H1 (cell line): ENCODE results near the gene NOG. TPM values are rescaled to one million over a fixed set of nuclear protein-coding genes. Genes with fewer than 3 reads are reported as not detected.

Experiments used
- CTCF ChIA-PET: fragments of 300-600 bp; sonication (Branson Sonifier 250); formaldehyde crosslinking; loops from one replicate; lab custom pipeline; 2021; ENCODE audit not compliant: partially characterized antibody; lab: Charles Lee
- POLR2A ChIA-PET: fragments of 300-600 bp; sonication (Branson Sonifier 250); formaldehyde crosslinking; loops from one replicate; lab custom pipeline; 2021; ENCODE audit warnings: inconsistent platforms; ENCODE audit not compliant: partially characterized antibody; lab: Charles Lee
- DNase-seq, 2 experiments: peaks; one replicate each; pipeline versions ENCODE4 v3.0.0 to v3.0.0-alpha.2; 2010 to 2022; ENCODE audit warnings: low spot score in 2 of 2, low read depth in 1 of 2, mixed read lengths in 1 of 2
- FAIRE-seq: peaks from 2 replicates; lab custom pipeline; 2011; peaks lifted over from hg19 to GRCh38; lab: Jason Lieb, UNC
- H2AFZ ChIP-seq: 2 replicates; pipeline ENCODE4 v1.8.1; 2012; ENCODE audit warnings: low read length, inconsistent platforms
- H2AK5ac ChIP-seq: 2 replicates; pipeline ENCODE4 v1.6.1; 2013; ENCODE audit warnings: low read depth, low read length
- H2BK120ac ChIP-seq: replicated peaks from 2 replicates; pipeline ENCODE3; 2013; ENCODE audit warnings: low read depth, low read length, inconsistent platforms
- H2BK12ac ChIP-seq: 2 replicates; pipeline ENCODE4 v1.6.1; 2013; ENCODE audit warnings: low read depth, low read length
- H2BK15ac ChIP-seq: 2 replicates; pipeline ENCODE4 v1.6.1; 2013; ENCODE audit warnings: low read length
- H2BK20ac ChIP-seq: 2 replicates; pipeline ENCODE4 v1.6.1; 2013; ENCODE audit warnings: low read length
- H2BK5ac ChIP-seq: 2 replicates; pipeline ENCODE4 v1.6.1; 2013; ENCODE audit warnings: low read depth, low read length
- H3K14ac ChIP-seq: 2 replicates; pipeline ENCODE4 v1.6.1; 2013; ENCODE audit warnings: inconsistent platforms; ENCODE audit not compliant: insufficient read length
- H3K18ac ChIP-seq: 2 replicates; pipeline ENCODE4 v1.6.1; 2013; ENCODE audit warnings: low read length; ENCODE audit errors: extremely low read depth
- H3K23ac ChIP-seq: 2 replicates; pipeline ENCODE4 v1.6.1; 2013; ENCODE audit warnings: inconsistent platforms; ENCODE audit not compliant: insufficient read length
- H3K23me2 ChIP-seq: 2 replicates; pipeline ENCODE4 v1.6.1; 2013; ENCODE audit warnings: low read depth, low read length
- H3K27ac ChIP-seq: 2 replicates; pipeline ENCODE4 v1.6.1; 2011; ENCODE audit warnings: low read depth, low read length, inconsistent platforms
- H3K27me3 ChIP-seq, 4 experiments: replicated peaks in 1 of 4; 1 replicate in 1 of 4; 2 replicates in 3 of 4; pipeline versions ENCODE4 v1.6.1 to v1.8.1; 2011 to 2013; ENCODE audit warnings: low read length in 3 of 4, mild to moderate bottlenecking in 3 of 4, inconsistent platforms in 2 of 4, mixed read lengths in 2 of 4, moderate library complexity in 1 of 4; ENCODE audit not compliant: control insufficient read depth in 3 of 4, insufficient read depth in 3 of 4; ENCODE audit errors: extremely low read depth in 1 of 4
- H3K36me3 ChIP-seq, 4 experiments: 2 replicates each; pipeline versions ENCODE4 v1.6.1 to v1.8.1; 2011 to 2013; ENCODE audit warnings: mild to moderate bottlenecking in 4 of 4, low read length in 3 of 4, moderate library complexity in 2 of 4, control low read depth in 1 of 4, inconsistent platforms in 1 of 4; ENCODE audit not compliant: insufficient read depth in 4 of 4, control insufficient read depth in 2 of 4
- H3K4ac ChIP-seq: replicated peaks from 2 replicates; pipeline ENCODE3; 2013; ENCODE audit warnings: low read length, low read depth, mixed read lengths, inconsistent platforms; ENCODE audit not compliant: insufficient read length
- H3K4me1 ChIP-seq, 4 experiments: replicated peaks in 1 of 4; 1 replicate in 1 of 4; 2 replicates in 3 of 4; pipeline versions ENCODE4 v1.6.1 to v1.8.1; 2011 to 2013; ENCODE audit warnings: low read length in 3 of 4, inconsistent platforms in 2 of 4, mixed read lengths in 1 of 4; ENCODE audit not compliant: insufficient read depth in 4 of 4, control insufficient read depth in 3 of 4
- H3K4me2 ChIP-seq, 2 experiments: 2 replicates each; pipeline versions ENCODE4 v1.6.1 to v1.8.1; 2011 to 2013; ENCODE audit warnings: low read depth in 2 of 2, low read length in 2 of 2, control low read depth in 1 of 2, inconsistent platforms in 1 of 2, mild to moderate bottlenecking in 1 of 2; ENCODE audit not compliant: insufficient read depth in 1 of 2
- H3K4me3 ChIP-seq, 4 experiments: fragments of 200-600, 300-600 bp in 1 of 4; sonication (generic), shearing (Covaris generic), sonication (Bioruptor Twin) in 1 of 4; 2 replicates each; pipeline versions ENCODE4 v1.5.1 to v1.8.1; 2011 to 2016; ENCODE audit warnings: low read length in 4 of 4, low read depth in 3 of 4, control low read depth in 2 of 4, inconsistent platforms in 2 of 4, mild to moderate bottlenecking in 2 of 4, mixed read lengths in 1 of 4, moderate library complexity in 1 of 4; ENCODE audit not compliant: insufficient read depth in 2 of 4; ENCODE audit errors: extremely low read depth in 1 of 4
- H3K56ac ChIP-seq: replicated peaks from 2 replicates; pipeline ENCODE3; 2013; ENCODE audit warnings: low read depth, mild to moderate bottlenecking, mixed read lengths, low read length, inconsistent platforms; ENCODE audit not compliant: insufficient read length
- H3K79me1 ChIP-seq: 2 replicates; pipeline ENCODE4 v1.6.1; 2013; ENCODE audit warnings: low read depth, low read length, control low read depth
- H3K79me2 ChIP-seq, 2 experiments: 2 replicates each; pipeline versions ENCODE4 v1.6.1 to v1.8.1; 2012 to 2013; ENCODE audit warnings: low read length in 2 of 2, mild to moderate bottlenecking in 2 of 2, inconsistent platforms in 1 of 2; ENCODE audit not compliant: insufficient read depth in 2 of 2, control insufficient read depth in 1 of 2
- H3K9ac ChIP-seq, 4 experiments: replicated peaks in 1 of 4; 1 replicate in 1 of 4; 2 replicates in 3 of 4; pipeline versions ENCODE4 v1.6.1 to v1.8.1; 2011 to 2013; ENCODE audit warnings: low read depth in 3 of 4, low read length in 3 of 4, control low read depth in 2 of 4, mild to moderate bottlenecking in 2 of 4, moderate library complexity in 2 of 4, inconsistent platforms in 1 of 4; ENCODE audit errors: extremely low read depth in 1 of 4
- H3K9me3 ChIP-seq, 2 experiments: 2 replicates each; pipeline versions ENCODE4 v1.6.1 to v1.8.1; 2012 to 2013; ENCODE audit warnings: mild to moderate bottlenecking in 2 of 2, moderate library complexity in 2 of 2, control low read depth in 1 of 2, inconsistent platforms in 1 of 2, low read depth in 1 of 2, low read length in 1 of 2, mixed read lengths in 1 of 2; ENCODE audit not compliant: insufficient read depth in 2 of 2
- H4K20me1 ChIP-seq, 2 experiments: replicated peaks in 1 of 2; 2 replicates each; pipeline versions ENCODE3 to v1.8.1; 2011 to 2013; ENCODE audit warnings: inconsistent platforms in 2 of 2, low read length in 2 of 2, mild to moderate bottlenecking in 1 of 2; ENCODE audit not compliant: insufficient read depth in 2 of 2, control insufficient read depth in 1 of 2
- H4K5ac ChIP-seq: 2 replicates; pipeline ENCODE4 v1.6.1; 2013; ENCODE audit warnings: low read length, low read depth, mixed read lengths, inconsistent platforms; ENCODE audit not compliant: insufficient read length
- H4K8ac ChIP-seq: 2 replicates; pipeline ENCODE4 v1.8.0; 2013; ENCODE audit warnings: mild to moderate bottlenecking, moderate library complexity, low read length, inconsistent platforms; ENCODE audit not compliant: insufficient read depth; ENCODE audit errors: extremely low read depth
- H4K91ac ChIP-seq: replicated peaks from 2 replicates; pipeline ENCODE3; 2013; ENCODE audit warnings: low read length, mixed read lengths, inconsistent platforms; ENCODE audit not compliant: insufficient read length
- ASH2L ChIP-seq: fragments of 200-600, 300-600 bp; sonication (generic); IDR thresholded peaks from one replicate; pipeline ENCODE4 v1.7.1; 2017; ENCODE audit warnings: low read length
- CBX8 ChIP-seq: fragments of 300-800, 300-1000 bp; sonication (generic); IDR thresholded peaks from 2 replicates; pipeline ENCODE4 v1.7.1; 2016; ENCODE audit warnings: low read depth, low read length, borderline replicate concordance
- CHD2 ChIP-seq: IDR thresholded peaks from 2 replicates; pipeline ENCODE4 v1.6.1; 2012; ENCODE audit warnings: low read length, improper control_type of control experiment
- E2F6 ChIP-seq: IDR thresholded peaks from 2 replicates; pipeline ENCODE4 v1.6.1; 2012; ENCODE audit warnings: inconsistent platforms
- SIN3A ChIP-seq, 2 experiments: IDR thresholded peaks in 1 of 2; conservative IDR thresholded peaks in 1 of 2; 2 replicates each; pipeline ENCODE4 v1.6.1; 2011 to 2012; ENCODE audit warnings: low read length in 2 of 2, improper control_type of control experiment in 1 of 2, low read depth in 1 of 2, mild to moderate bottlenecking in 1 of 2
- YY1 ChIP-seq: IDR thresholded peaks from 2 replicates; pipeline ENCODE4 v1.6.1; 2011; ENCODE audit warnings: low read depth, mild to moderate bottlenecking, low read length
- WGBS, 2 experiments: shearing (Covaris generic) in 1 of 2; methylation state at CpG; one replicate each; pipeline versions ENCODE4 v1.1.6 to v1.1.7; 2013 to 2015; ENCODE audit warnings: low lambda C conversion rate in 2 of 2, mixed read lengths in 2 of 2, inconsistent platforms in 1 of 2, low coverage in 1 of 2, missing lambda C conversion rate in 1 of 2; ENCODE audit not compliant: insufficient replicate concordance in 2 of 2, insufficient coverage in 1 of 2, insufficient read length in 1 of 2; ENCODE audit errors: extremely low coverage in 1 of 2, missing lambda C conversion rate in 1 of 2; 5-methylcytosine and 5-hydroxymethylcytosine counted together
- polyA plus RNA-seq, 7 experiments: library from polyadenylated mRNA; depleted of rRNA in 3 of 7; stranded (reverse) in 5 of 7; unstranded in 2 of 7; fragments of >200 nt in 5 of 7; fragments of 200-250 nt in 2 of 7; gene quantifications; 1 replicate in 5 of 7; 2 replicates in 1 of 7; 4 replicates in 1 of 7; pipeline versions ENCODE4 v1.2.1 to v1.2.3, GENCODE V29; 2011 to 2013; ENCODE audit warnings: missing spikeins in 2 of 7, mixed read lengths in 2 of 7
- total RNA-seq: library from RNA; stranded (reverse); fragmentation: NEBNext Ultra II Directional; extraction: Animal tissue kit (Norgen Biotek cat#: 25700); gene quantifications from 2 replicates; pipeline ENCODE4 v1.2.1, GENCODE V29; 2021

The NOG gene
- total and polyA plus RNA-seq, 2 of the 8 experiments (the other 6 are each of a cell fraction or from before 2014, with no cell fraction given) = 0.35 TPM

DNA sequence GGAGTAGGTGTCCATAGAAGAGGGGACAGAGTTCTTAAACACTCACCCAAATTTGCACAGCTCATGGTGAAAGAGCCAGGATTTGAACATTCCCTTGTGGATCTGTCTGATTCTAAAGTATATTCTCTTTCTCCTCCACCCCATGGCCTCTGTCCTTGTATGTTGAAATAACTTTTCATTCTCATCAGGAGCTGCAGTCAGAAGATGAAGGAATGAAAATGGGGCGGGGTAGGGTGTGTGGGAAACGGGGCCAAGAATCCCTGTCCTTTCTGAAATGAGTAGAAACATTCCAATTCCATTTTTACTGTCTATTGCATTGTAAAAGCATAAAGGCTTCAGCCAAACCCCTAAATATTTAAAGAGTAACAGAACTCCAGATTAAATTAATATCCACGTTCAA, 42.8 kb downstream of the NOG start:
- H3K27ac ChIP-seq = no peak overlapping the region
- H3K9me3 ChIP-seq = no peaks in the 10 kb centered on the region
- H3K18ac ChIP-seq = no peak overlapping the region
- no peak overlapping the region for H3K4me3 ChIP-seq
- no peak for TF ChIP-seq CHD2
- no peak for TF ChIP-seq E2F6
- TF ChIP-seq YY1 = no peak
- TF ChIP-seq ASH2L = no peak
- no peak for TF ChIP-seq SIN3A (conservative IDR thresholded peaks at IDR 0.05 in 1 of 2, IDR thresholded peaks at IDR 0.05 in 1 of 2; ENCODE audit: low read depth in 1 of 2, low read length in 2 of 2)
- no peak for TF ChIP-seq CBX8
- TF ChIP-seq, all 59 proteins: peak for 0
- H4K8ac ChIP-seq = no peak overlapping the region
- no peak overlapping the region for H2BK5ac ChIP-seq
- no peak overlapping the region for H2AFZ ChIP-seq
- H4K91ac ChIP-seq = no peak overlapping the region
- H3K36me3 ChIP-seq = no peaks in the 10 kb centered on the region
- H2BK120ac ChIP-seq = no peak overlapping the region
- H2BK20ac ChIP-seq = no peak overlapping the region
- H3K4me2 ChIP-seq = no peak overlapping the region
- 83% methylated on average over 3 of the region's 3 CpGs; no CpG with 5 or more reads in 1 of the 2 experiments for WGBS, 2 experiments
- DNase-seq (no peak), FAIRE-seq (no peak)
- ChIA-PET POLR2A (no interaction called here), CTCF (interaction anchor here (0.9 to 5.3 kb wide), 7 partner anchors 12 to 144 kb away, joined by 3 to 33 read pairs (median 4); no protein-coding TSS in a partner anchor)
- no peak overlapping the region for H2BK15ac ChIP-seq
- no peak overlapping the region for H3K9ac ChIP-seq
- no peaks in the 10 kb centered on the region; a peak in 1 of 7 replicates for H3K27me3 ChIP-seq
- no peak overlapping the region for H3K14ac ChIP-seq
- no peaks in the 10 kb centered on the region for H3K79me1 ChIP-seq
- H4K5ac ChIP-seq = no peak overlapping the region
- no peak overlapping the region for H2AK5ac ChIP-seq
- H3K79me2 ChIP-seq = no peaks in the 10 kb centered on the region
- H3K23me2 ChIP-seq = peaks cover 2% of the 10 kb centered on the region; the same call in 1 of the 2 replicates
- no peak overlapping the region for H3K56ac ChIP-seq
- no peak overlapping the region for H3K4ac ChIP-seq
- no peak overlapping the region for H3K23ac ChIP-seq
- H3K4me1 ChIP-seq = peaks cover 0 to 2% (median 0%) of the 10 kb centered on the region in 4 experiments; a peak in 1 of 7 replicates
- no peaks in the 10 kb centered on the region for H4K20me1 ChIP-seq
- no peak overlapping the region for H2BK12ac ChIP-seq
